A549 (cell line): ENCODE measurements around the gene BCL2L11.

ENCODE experiments used
- CEBPB ChIP-seq, 2 experiments: fragments of >200 bp in 1 of 2; sonication (Bioruptor Twin) in 1 of 2; formaldehyde crosslinking in 1 of 2; IDR thresholded peaks; 2 replicates each; pipeline ENCODE4 v1.6.1; 2012 to 2016
- CTCF ChIP-seq: fragments of >200 bp; sonication (Bioruptor Twin); formaldehyde crosslinking; IDR thresholded peaks from 3 replicates; pipeline ENCODE4 v1.5.1; 2016
- FOSL2 ChIP-seq, 2 experiments: fragments of 450-650 bp in 1 of 2; fragments of >200 bp in 1 of 2; sonication (Bioruptor Twin) in 1 of 2; formaldehyde crosslinking; IDR thresholded peaks; 2 replicates each; pipeline versions ENCODE4 v1.5.0 to v1.6.1; 2016 to 2020; ENCODE audit warnings: mild to moderate bottlenecking in 1 of 2, moderate library complexity in 1 of 2
- HOXB5 ChIP-seq: fragments of 250-450 bp; sonication (Bioruptor Pico); IDR thresholded peaks from 2 replicates; pipeline ENCODE4 v1.5.0; 2020; ENCODE audit warnings: mild to moderate bottlenecking, moderate library complexity
- JUNB ChIP-seq: fragments of >200 bp; sonication (Bioruptor Twin); formaldehyde crosslinking; IDR thresholded peaks from 2 replicates; pipeline ENCODE4 v1.6.1; 2016
- MYC ChIP-seq: IDR thresholded peaks from 2 replicates; pipeline ENCODE4 v1.6.1; 2012; ENCODE audit warnings: mild to moderate bottlenecking, inconsistent platforms, low read length, improper control_type of control experiment, borderline replicate concordance
- POLR2A ChIP-seq: IDR thresholded peaks from 2 replicates; pipeline ENCODE4 v1.6.1; 2012; ENCODE audit warnings: mild to moderate bottlenecking, low read length
- REST ChIP-seq: fragments of 200-600 bp; sonication (generic); IDR thresholded peaks from 2 replicates; pipeline ENCODE4 v1.6.1; 2016; ENCODE audit warnings: antibody characterized with exemption, mild to moderate bottlenecking, moderate library complexity
- ZFP36 ChIP-seq: fragments of 450-650 bp; IDR thresholded peaks from 2 replicates; pipeline ENCODE4 v1.6.1; 2014; ENCODE audit warnings: borderline replicate concordance; ENCODE audit not compliant: partially characterized antibody

- TF ChIP-seq CEBPB (IDR thresholded peaks at IDR 0.05) = no peak
- peak; percentile 99 for TF ChIP-seq MYC
- TF ChIP-seq ZFP36 = no peak
- peak; percentile 42 for TF ChIP-seq CTCF
- TF ChIP-seq POLR2A = peak; percentile 90
- TF ChIP-seq FOSL2 (IDR thresholded peaks at IDR 0.05) = no peak
- no peak for TF ChIP-seq FOSL2 (CRISPR knock-in tag; IDR thresholded peaks at IDR 0.05)
- peak; percentile 86 for TF ChIP-seq REST
- TF ChIP-seq JUNB = 0 out of 2 replicates have a peak, but pooled peaks have one; percentile 17
- TF ChIP-seq HOXB5 (CRISPR knock-in tag) = no peak
Observed at GRCh38 chr2:111120253-111121027, at the start of gene BCL2L11.
